ENCODE measurements around the gene FGF9.

GRCh38 chr13:21663197-21663596 is 7.7 kb upstream of the FGF9 start:
- TF ChIP-seq, protein P1, sequence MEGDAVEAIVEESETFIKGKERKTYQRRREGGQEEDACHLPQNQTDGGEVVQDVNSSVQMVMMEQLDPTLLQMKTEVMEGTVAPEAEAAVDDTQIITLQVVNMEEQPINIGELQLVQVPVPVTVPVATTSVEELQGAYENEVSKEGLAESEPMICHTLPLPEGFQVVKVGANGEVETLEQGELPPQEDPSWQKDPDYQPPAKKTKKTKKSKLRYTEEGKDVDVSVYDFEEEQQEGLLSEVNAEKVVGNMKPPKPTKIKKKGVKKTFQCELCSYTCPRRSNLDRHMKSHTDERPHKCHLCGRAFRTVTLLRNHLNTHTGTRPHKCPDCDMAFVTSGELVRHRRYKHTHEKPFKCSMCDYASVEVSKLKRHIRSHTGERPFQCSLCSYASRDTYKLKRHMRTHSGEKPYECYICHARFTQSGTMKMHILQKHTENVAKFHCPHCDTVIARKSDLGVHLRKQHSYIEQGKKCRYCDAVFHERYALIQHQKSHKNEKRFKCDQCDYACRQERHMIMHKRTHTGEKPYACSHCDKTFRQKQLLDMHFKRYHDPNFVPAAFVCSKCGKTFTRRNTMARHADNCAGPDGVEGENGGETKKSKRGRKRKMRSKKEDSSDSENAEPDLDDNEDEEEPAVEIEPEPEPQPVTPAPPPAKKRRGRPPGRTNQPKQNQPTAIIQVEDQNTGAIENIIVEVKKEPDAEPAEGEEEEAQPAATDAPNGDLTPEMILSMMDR (IDR thresholded peaks at IDR 0.05) = no peak
- TF ChIP-seq POLR2A (IDR thresholded peaks at IDR 0.05) (no peak), EP300 (IDR thresholded peaks at IDR 0.05) (no peak)

Measured in stomach (tissue), 4 donors.